ENCODE measurements around the gene MBD3L4.

- TF ChIP-seq CTCF (conservative IDR thresholded peaks at IDR 0.05; ENCODE audit: low read depth, low read length) (no peak), EZH2 (IDR thresholded peaks at IDR 0.05; ENCODE audit: low read length, unreplicated experiment) (no peak)
Observed at GRCh38 chr19:7000816-7001215, 39.2 kb downstream of the MBD3L4 start.

All from PC-3 (cell line).